ENCODE measurements around the gene MPZL1. TPM values are rescaled to one million over a fixed set of nuclear protein-coding genes. Genes with fewer than 3 reads are reported as not detected.
"Not testable (repeated sequence)": the region's sequence is repeated elsewhere in the genome, so short reads cannot be mapped to it uniquely, and the experiment has no call there.

Gene MPZL1
- total RNA-seq, 2 donors from 2014 or later = 112 to 144 TPM

GRCh38 chr1:167718914-167719691, 2.7 kb upstream of the MPZL1 start:
- Histone ChIP-seq H3K4me1 (no peaks in the 10 kb centered on the region), H3K4me3 (no peak overlapping the region), H3K27me3 (no peaks in the 10 kb centered on the region), H3K9me3 (no peaks in the 10 kb centered on the region), H3K27ac (no peak overlapping the region), H3K9ac (ENCODE audit: low read depth in 2 of 2, low read length in 2 of 2) (no peak overlapping the region), H3K36me3 (no peaks in the 10 kb centered on the region)
- intact Hi-C loops (cut with DNase I) = loop anchor here (10.0 kb wide), 2 partner anchors 216 to 366 kb away; partner anchors contain the start of genes DCAF6 and MPC2
- no peak for DNase-seq
- TF ChIP-seq CTCF (IDR thresholded peaks at IDR 0.05) = no peak

- H3K9me3 ChIP-seq; H3K9ac ChIP-seq (ENCODE audit: low read depth in 2 of 2, low read length in 2 of 2); H3K36me3 ChIP-seq; H3K27me3 ChIP-seq; H3K4me1 ChIP-seq; H3K4me3 ChIP-seq; H3K27ac ChIP-seq; DNase-seq: not testable (repeated sequence)
- intact Hi-C loops (cut with DNase I) = loop anchor here (5.0 to 10.0 kb wide), 3 partner anchors 82 to 365 kb away; partner anchors contain the start of genes DCAF6 and MPC2
Measured at GRCh38 chr1:167719715-167720421, 1.9 kb upstream of the MPZL1 start.

GRCh38 chr1:167720965-167721616, 691 bp upstream of the MPZL1 start:
- peak; percentile 24 for TF ChIP-seq CTCF (IDR thresholded peaks at IDR 0.05)
- intact Hi-C loops (cut with DNase I) = loop anchor here (5.0 kb wide), 1 partner anchor 81 kb away; no protein-coding TSS in a partner anchor
- peak overlapping the region; percentile 99 for H3K4me3 ChIP-seq
- peak overlapping the region; percentile 90 for H3K27ac ChIP-seq
- H3K27me3 ChIP-seq = no peaks in the 10 kb centered on the region
- H3K36me3 ChIP-seq = no peaks in the 10 kb centered on the region
- peak; percentile 62 for DNase-seq
- peak overlapping the region; percentile 89 to 93 for H3K9ac ChIP-seq (ENCODE audit: low read depth in 2 of 2, low read length in 2 of 2)
- H3K9me3 ChIP-seq = no peaks in the 10 kb centered on the region
- H3K4me1 ChIP-seq = no peaks in the 10 kb centered on the region

- H3K27ac ChIP-seq = peak overlapping the region; percentile 90
- DNase-seq = peak; percentile 67
- intact Hi-C loops (cut with DNase I) = loop anchor here (5.0 kb wide), 1 partner anchor 80 kb away; no protein-coding TSS in a partner anchor
- no peaks in the 10 kb centered on the region for H3K27me3 ChIP-seq
- H3K9me3 ChIP-seq = no peaks in the 10 kb centered on the region
- H3K4me3 ChIP-seq = peak overlapping the region; percentile 99
- no peak for TF ChIP-seq CTCF (IDR thresholded peaks at IDR 0.05)
- H3K36me3 ChIP-seq = no peaks in the 10 kb centered on the region
- peak overlapping the region; percentile 89 to 93 for H3K9ac ChIP-seq (ENCODE audit: low read depth in 2 of 2, low read length in 2 of 2)
- no peaks in the 10 kb centered on the region for H3K4me1 ChIP-seq
Measured at GRCh38 chr1:167722152-167722869, 529 bp downstream of the MPZL1 start.

GRCh38 chr1:167722870-167723251, 1.1 kb downstream of the MPZL1 start:
- H3K4me1 ChIP-seq = no peaks in the 10 kb centered on the region
- H3K27ac ChIP-seq = peak overlapping the region; percentile 90
- H3K9me3 ChIP-seq = no peaks in the 10 kb centered on the region
- H3K27me3 ChIP-seq = no peaks in the 10 kb centered on the region
- TF ChIP-seq CTCF (IDR thresholded peaks at IDR 0.05) = no peak
- peak overlapping the region; percentile 89 to 93 for H3K9ac ChIP-seq (ENCODE audit: low read depth in 2 of 2, low read length in 2 of 2)
- intact Hi-C loops (cut with DNase I) = loop anchor here (5.0 kb wide), 1 partner anchor 79 kb away; no protein-coding TSS in a partner anchor
- no peaks in the 10 kb centered on the region for H3K36me3 ChIP-seq
- no peak for DNase-seq
- H3K4me3 ChIP-seq = peak overlapping the region; percentile 99
